ENCODE measurements around the gene TMED4. TPM values are rescaled to one million over a fixed set of nuclear protein-coding genes. Genes with fewer than 3 reads are reported as not detected.

The TMED4 gene
- total and polyA plus RNA-seq, 12 donors: 42.9 to 81.4 (median 67.8) TPM

DNA sequence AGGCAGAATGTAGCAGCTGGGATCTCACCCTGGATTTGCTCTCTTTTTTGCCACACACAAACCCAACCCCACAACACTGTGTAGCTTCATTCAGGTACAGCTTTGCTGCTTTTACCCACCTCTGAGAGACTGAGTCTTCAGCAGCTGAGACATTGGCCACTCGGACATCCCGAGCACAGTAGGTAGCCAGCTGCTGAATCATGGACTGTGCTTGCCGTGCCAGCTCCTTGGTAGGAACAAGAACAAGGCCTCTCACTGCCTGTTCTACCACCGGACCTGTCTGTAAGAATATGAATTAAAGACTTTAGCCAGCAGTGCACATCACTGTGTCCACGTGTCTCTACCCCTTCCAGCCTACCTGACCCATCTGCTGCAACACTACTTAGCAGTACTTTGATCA lies 9.3 kb downstream of the TMED4 start:
- peaks cover 3 to 32% (median 26%) of the 10 kb centered on the region in 9 donors for H3K4me1 ChIP-seq
- DNase-seq: no peak
- WGBS, 2 donors: 72 to 81% methylated on average over 5 of the region's 5 CpGs
- no peak for ATAC-seq
- TF ChIP-seq, protein P1, sequence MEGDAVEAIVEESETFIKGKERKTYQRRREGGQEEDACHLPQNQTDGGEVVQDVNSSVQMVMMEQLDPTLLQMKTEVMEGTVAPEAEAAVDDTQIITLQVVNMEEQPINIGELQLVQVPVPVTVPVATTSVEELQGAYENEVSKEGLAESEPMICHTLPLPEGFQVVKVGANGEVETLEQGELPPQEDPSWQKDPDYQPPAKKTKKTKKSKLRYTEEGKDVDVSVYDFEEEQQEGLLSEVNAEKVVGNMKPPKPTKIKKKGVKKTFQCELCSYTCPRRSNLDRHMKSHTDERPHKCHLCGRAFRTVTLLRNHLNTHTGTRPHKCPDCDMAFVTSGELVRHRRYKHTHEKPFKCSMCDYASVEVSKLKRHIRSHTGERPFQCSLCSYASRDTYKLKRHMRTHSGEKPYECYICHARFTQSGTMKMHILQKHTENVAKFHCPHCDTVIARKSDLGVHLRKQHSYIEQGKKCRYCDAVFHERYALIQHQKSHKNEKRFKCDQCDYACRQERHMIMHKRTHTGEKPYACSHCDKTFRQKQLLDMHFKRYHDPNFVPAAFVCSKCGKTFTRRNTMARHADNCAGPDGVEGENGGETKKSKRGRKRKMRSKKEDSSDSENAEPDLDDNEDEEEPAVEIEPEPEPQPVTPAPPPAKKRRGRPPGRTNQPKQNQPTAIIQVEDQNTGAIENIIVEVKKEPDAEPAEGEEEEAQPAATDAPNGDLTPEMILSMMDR (IDR thresholded peaks at IDR 0.05): no peak
- peak overlapping the region in 1 of 10 donors; percentile 89 for H3K27ac ChIP-seq
- no peaks in the 10 kb centered on the region for H3K9me3 ChIP-seq
- peaks cover 0 to 77% (median 52%) of the 10 kb centered on the region in 9 donors for H3K36me3 ChIP-seq
- no peaks in the 10 kb centered on the region for H3K27me3 ChIP-seq
- peak overlapping the region; percentile 47 to 93 (median 75) for H3K4me3 ChIP-seq
- intact Hi-C loops (cut with DNase I): loop anchor here in 1 of 10 donors (5.0 kb wide), 1 partner anchor 85 kb away; no protein-coding TSS in a partner anchor

- intact Hi-C loops (cut with DNase I): loop anchor here in 9 of 10 donors (5.0 to 10.0 kb wide), 6 partner anchors 83 to 335 kb away; no protein-coding TSS in a partner anchor
- Histone ChIP-seq H3K36me3 (peaks cover 0 to 80% (median 67%) of the 10 kb centered on the region in 9 donors), H3K4me3 (no peak overlapping the region), H3K4me1 (peaks cover 5 to 37% (median 22%) of the 10 kb centered on the region in 9 donors), H3K27me3 (no peaks in the 10 kb centered on the region), H3K9me3 (no peaks in the 10 kb centered on the region), H3K27ac (no peak overlapping the region)
- DNase-seq (no peak), ATAC-seq (no peak)
- TF ChIP-seq, protein P1 (IDR thresholded peaks at IDR 0.05): no peak
- WGBS, 2 donors: 91 to 93% methylated on average over 9 of the region's 9 CpGs
Observed at GRCh38 chr7:44569959-44570358, 12.1 kb downstream of the TMED4 start.

- H3K4me3 ChIP-seq: no peak overlapping the region
- H3K9me3 ChIP-seq: no peaks in the 10 kb centered on the region
- H3K27me3 ChIP-seq: no peaks in the 10 kb centered on the region
- no peak overlapping the region for H3K27ac ChIP-seq
- peaks cover 2 to 30% (median 13%) of the 10 kb centered on the region in 9 donors for H3K4me1 ChIP-seq
- peaks cover 0 to 90% (median 76%) of the 10 kb centered on the region in 9 donors for H3K36me3 ChIP-seq
- no peak for DNase-seq
- 92 to 93% methylated on average over 17 of the region's 17 CpGs for WGBS, 2 donors
- TF ChIP-seq, protein P1 (IDR thresholded peaks at IDR 0.05): no peak
- intact Hi-C loops (cut with DNase I): loop anchor here in 8 of 10 donors (5.0 to 10.0 kb wide), 5 partner anchors 84 to 334 kb away; no protein-coding TSS in a partner anchor
- no peak for ATAC-seq
Observed at GRCh38 chr7:44568771-44569560, 13.1 kb downstream of the TMED4 start.

- H3K4me1 ChIP-seq: peaks cover 2 to 23% (median 10%) of the 10 kb centered on the region in 9 donors
- peaks cover 0 to 99% (median 77%) of the 10 kb centered on the region in 9 donors for H3K36me3 ChIP-seq
- H3K27me3 ChIP-seq: no peaks in the 10 kb centered on the region
- TF ChIP-seq, protein P1 (IDR thresholded peaks at IDR 0.05): no peak
- DNase-seq: no peak
- ATAC-seq: no peak
- WGBS, 2 donors: 91 to 95% methylated on average over 6 of the region's 6 CpGs
- H3K9me3 ChIP-seq: no peaks in the 10 kb centered on the region
- intact Hi-C loops (cut with DNase I): loop anchor here in 8 of 10 donors (5.0 to 10.0 kb wide), 5 partner anchors 83 to 333 kb away; no protein-coding TSS in a partner anchor
- no peak overlapping the region for H3K27ac ChIP-seq
- no peak overlapping the region for H3K4me3 ChIP-seq
Observed at GRCh38 chr7:44567884-44568283, 14.1 kb downstream of the TMED4 start.
